ENCODE data around the gene PXDC1. TPM values are rescaled to one million over a fixed set of nuclear protein-coding genes. Genes with fewer than 3 reads are reported as not detected.

The PXDC1 gene
- total RNA-seq, 2 experiments from 2014 or later, result 0.17 to 0.27 TPM

- Histone ChIP-seq H3K4me1 (ENCODE audit: insufficient read depth, low read length) (peaks cover 5% of the 10 kb centered on the region), H3K27ac (ENCODE audit: low read depth in 1 of 2, low read length in 2 of 2) (no peak overlapping the region), H3K27me3 (ENCODE audit: control insufficient read depth in 1 of 2, insufficient read depth in 2 of 2, low read length in 2 of 2) (peaks cover 0 to 2% of the 10 kb centered on the region in 2 experiments), H3K4me3 (ENCODE audit: low read length) (no peak overlapping the region), H3K9me3 (ENCODE audit: control insufficient read depth in 1 of 2, insufficient read depth in 1 of 2, low read length in 2 of 2) (no peaks in the 10 kb centered on the region), H3K36me3 (ENCODE audit: insufficient read depth, low read length) (no peaks in the 10 kb centered on the region)
- intact Hi-C loops (cut with DNase I, micrococcal nuclease), result loop anchor here in 1 of 2 experiments (2.0 to 5.0 kb wide), 4 partner anchors 276 to 739 kb away; partner anchors contain the start of gene SLC22A23
- no peak overlapping the region for H3K4me3 Mint-ChIP-seq
- no peaks in the 10 kb centered on the region for H3K9me3 Mint-ChIP-seq
- ChIA-PET POLR2A (no interaction called here), CTCF (interaction anchor here (3.9 kb wide), 1 partner anchor 455 kb away, joined by 56 read pairs; no protein-coding TSS in a partner anchor)
- no peaks in the 10 kb centered on the region for H3K36me3 Mint-ChIP-seq (ENCODE audit: low read depth)
- no peak for DNase-seq
- peaks cover 37% of the 10 kb centered on the region for H3K27me3 Mint-ChIP-seq
- H3K27ac Mint-ChIP-seq, result no peak overlapping the region
- no peak for ATAC-seq (ENCODE audit: poor library complexity)
- no peak for TF ChIP-seq CTCF (IDR thresholded peaks at IDR 0.05)
- no peaks in the 10 kb centered on the region for H3K4me1 Mint-ChIP-seq (ENCODE audit: low read depth)
Measured at GRCh38 chr6:3733321-3733925, 18.1 kb downstream of the PXDC1 start.

- intact Hi-C loops (cut with DNase I, micrococcal nuclease), result loop anchor here (1.0 to 5.0 kb wide), 5 partner anchors 275 to 738 kb away; partner anchors contain the start of gene SLC22A23 (in 1 of the 2)
- Histone ChIP-seq H3K27me3 (ENCODE audit: control insufficient read depth in 1 of 2, insufficient read depth in 2 of 2, low read length in 2 of 2) (peaks cover 0 to 2% of the 10 kb centered on the region in 2 experiments), H3K4me1 (ENCODE audit: insufficient read depth, low read length) (peaks cover 5% of the 10 kb centered on the region), H3K27ac (ENCODE audit: low read depth in 1 of 2, low read length in 2 of 2) (no peak overlapping the region), H3K4me3 (ENCODE audit: low read length) (no peak overlapping the region), H3K9me3 (ENCODE audit: control insufficient read depth in 1 of 2, insufficient read depth in 1 of 2, low read length in 2 of 2) (no peaks in the 10 kb centered on the region), H3K36me3 (ENCODE audit: insufficient read depth, low read length) (no peaks in the 10 kb centered on the region)
- Mint-ChIP-seq H3K4me1 (ENCODE audit: low read depth) (no peaks in the 10 kb centered on the region), H3K27ac (no peak overlapping the region), H3K9me3 (no peaks in the 10 kb centered on the region), H3K27me3 (peaks cover 37% of the 10 kb centered on the region), H3K4me3 (no peak overlapping the region), H3K36me3 (ENCODE audit: low read depth) (no peaks in the 10 kb centered on the region)
- ChIA-PET POLR2A (interaction anchor here (1.2 kb wide), 1 partner anchor 453 kb away, joined by 5 read pairs; no protein-coding TSS in a partner anchor), CTCF (interaction anchor here (0.5 to 3.9 kb wide), 16 partner anchors 10 to 887 kb away, joined by 3 to 56 read pairs (median 4); no protein-coding TSS in a partner anchor)
- peak; percentile 78 for ATAC-seq (ENCODE audit: poor library complexity)
- peak; percentile 92 for TF ChIP-seq CTCF (IDR thresholded peaks at IDR 0.05)
- peak; percentile 40 to 80 (median 58) for DNase-seq
Measured at GRCh38 chr6:3732345-3733141, 19.0 kb downstream of the PXDC1 start.

GRCh38 chr6:3731700-3732099, 19.8 kb downstream of the PXDC1 start:
- H3K27me3 Mint-ChIP-seq, result peaks cover 34% of the 10 kb centered on the region
- ATAC-seq (ENCODE audit: poor library complexity), result no peak
- no peak overlapping the region for H3K27ac ChIP-seq (ENCODE audit: low read depth in 1 of 2, low read length in 2 of 2)
- no peak overlapping the region for H3K4me3 Mint-ChIP-seq
- TF ChIP-seq CTCF (IDR thresholded peaks at IDR 0.05), result no peak
- peaks cover 5% of the 10 kb centered on the region for H3K4me1 ChIP-seq (ENCODE audit: insufficient read depth, low read length)
- CTCF ChIA-PET, result interaction anchor here (0.5 to 3.9 kb wide), 11 partner anchors 10 to 1193 kb away, joined by 3 to 56 read pairs (median 3); no protein-coding TSS in a partner anchor
- no peak for DNase-seq
- H3K4me3 ChIP-seq (ENCODE audit: low read length), result no peak overlapping the region
- no peaks in the 10 kb centered on the region for H3K36me3 ChIP-seq (ENCODE audit: insufficient read depth, low read length)
- H3K9me3 Mint-ChIP-seq, result no peaks in the 10 kb centered on the region
- no peaks in the 10 kb centered on the region for H3K9me3 ChIP-seq (ENCODE audit: control insufficient read depth in 1 of 2, insufficient read depth in 1 of 2, low read length in 2 of 2)
- H3K36me3 Mint-ChIP-seq (ENCODE audit: low read depth), result no peaks in the 10 kb centered on the region
- POLR2A ChIA-PET, result interaction anchor here (1.2 kb wide), 1 partner anchor 452 kb away, joined by 5 read pairs; no protein-coding TSS in a partner anchor
- no peak overlapping the region for H3K27ac Mint-ChIP-seq
- no peaks in the 10 kb centered on the region for H3K4me1 Mint-ChIP-seq (ENCODE audit: low read depth)
- H3K27me3 ChIP-seq (ENCODE audit: control insufficient read depth in 1 of 2, insufficient read depth in 2 of 2, low read length in 2 of 2), result no peaks in the 10 kb centered on the region
- intact Hi-C loops (cut with DNase I, micrococcal nuclease), result loop anchor here (1.0 to 5.0 kb wide), 5 partner anchors 274 to 737 kb away; partner anchors contain the start of gene SLC22A23 (in 1 of the 2)

Data from CD4-positive, alpha-beta T cell (primary cell).